Liver (tissue), 9 donors: ENCODE measurements around the gene NTN5. TPM values are rescaled to one million over a fixed set of nuclear protein-coding genes. Genes with fewer than 3 reads are reported as not detected.

Experiments
- DNase-seq: peaks from one replicate; pipeline ENCODE4 v3.0.0-alpha.2; 2017; ENCODE audit warnings: low spot score
- H3K27ac ChIP-seq, 2 donors: one replicate each; pipeline ENCODE4 v1.7.0; 2013; ENCODE audit warnings: inconsistent platforms in 2 of 2, low read length in 2 of 2, control low read depth in 1 of 2, low read depth in 1 of 2, mild to moderate bottlenecking in 1 of 2
- H3K27me3 ChIP-seq, 4 donors: one replicate each; pipeline versions ENCODE4 v1.6.1 to v1.7.0; 2013; ENCODE audit warnings: low read length in 3 of 4, inconsistent platforms in 1 of 4, mild to moderate bottlenecking in 1 of 4, moderate library complexity in 1 of 4; ENCODE audit not compliant: control insufficient read depth in 4 of 4, insufficient read depth in 4 of 4
- H3K36me3 ChIP-seq, 4 donors: one replicate each; pipeline versions ENCODE4 v1.6.1 to v1.7.0; 2013; ENCODE audit warnings: low read length in 3 of 4, mild to moderate bottlenecking in 3 of 4, low read depth in 1 of 4, moderate library complexity in 1 of 4; ENCODE audit not compliant: control insufficient read depth in 4 of 4, insufficient read depth in 3 of 4
- H3K4me1 ChIP-seq, 4 donors: one replicate each; pipeline versions ENCODE4 v1.6.1 to v1.7.0; 2013; ENCODE audit warnings: low read length in 3 of 4, mild to moderate bottlenecking in 3 of 4, moderate library complexity in 1 of 4; ENCODE audit not compliant: control insufficient read depth in 4 of 4, insufficient read depth in 4 of 4
- H3K4me3 ChIP-seq, 3 donors: one replicate each; pipeline versions ENCODE4 v1.6.1 to v1.7.0; 2013; ENCODE audit warnings: low read length in 3 of 3, control low read depth in 1 of 3, low read depth in 1 of 3, mild to moderate bottlenecking in 1 of 3
- H3K9ac ChIP-seq, 2 donors: one replicate each; pipeline ENCODE4 v1.7.0; 2013; ENCODE audit warnings: low read length in 2 of 2, mild to moderate bottlenecking in 2 of 2, moderate library complexity in 2 of 2, control low read depth in 1 of 2, low read depth in 1 of 2
- H3K9me3 ChIP-seq, 4 donors: one replicate each; pipeline versions ENCODE4 v1.6.1 to v1.7.0; 2013; ENCODE audit warnings: low read length in 3 of 4; ENCODE audit not compliant: control insufficient read depth in 4 of 4
- FOXA1 ChIP-seq: IDR thresholded peaks from 2 replicates; pipeline ENCODE4 v1.6.1; 2016; ENCODE audit warnings: antibody characterized with exemption
- FOXA2 ChIP-seq: IDR thresholded peaks from 2 replicates; pipeline ENCODE4 v1.6.1; 2016; ENCODE audit warnings: antibody characterized with exemption
- GABPA ChIP-seq, 2 donors: IDR thresholded peaks in 1 of 2; conservative IDR thresholded peaks in 1 of 2; 2 replicates each; pipeline ENCODE4 v1.6.1; 2016; ENCODE audit warnings: antibody characterized with exemption in 2 of 2, mild to moderate bottlenecking in 1 of 2, moderate library complexity in 1 of 2
- HNF4A ChIP-seq, 2 donors: conservative IDR thresholded peaks; 2 replicates each; pipeline ENCODE4 v1.6.1; 2016; ENCODE audit warnings: antibody characterized with exemption in 2 of 2, mild to moderate bottlenecking in 2 of 2
- JUND ChIP-seq, 2 donors: IDR thresholded peaks; 2 replicates each; pipeline ENCODE4 v1.6.1; 2016; ENCODE audit warnings: antibody characterized with exemption in 2 of 2
- RAD21 ChIP-seq, 2 donors: IDR thresholded peaks; 2 replicates each; pipeline ENCODE4 v1.6.1; 2016; ENCODE audit warnings: antibody characterized with exemption in 2 of 2, mild to moderate bottlenecking in 2 of 2
- RXRA ChIP-seq, 2 donors: IDR thresholded peaks; 2 replicates each; pipeline ENCODE4 v1.6.1; 2017 to 2018; ENCODE audit warnings: antibody characterized with exemption in 2 of 2, mild to moderate bottlenecking in 1 of 2
- SP1 ChIP-seq: IDR thresholded peaks from 2 replicates; pipeline ENCODE4 v1.6.1; 2018; ENCODE audit warnings: antibody characterized with exemption, mild to moderate bottlenecking
- TAF1 ChIP-seq: conservative IDR thresholded peaks from 2 replicates; pipeline ENCODE4 v1.6.1; 2016; ENCODE audit warnings: antibody characterized with exemption, mild to moderate bottlenecking
- WGBS: extraction: QIAGEN DNeasy Blood & Tissue Kit; methylation state at CpG from one replicate; pipeline ENCODE4 v1.1.7; 2013; 5-methylcytosine and 5-hydroxymethylcytosine counted together
- polyA plus RNA-seq, 2 donors: library from polyadenylated mRNA; stranded (reverse) in 1 of 2; unstranded in 1 of 2; fragments of 200-250 nt in 1 of 2; fragments of >200 nt in 1 of 2; fragmentation: Nextera tagmentation in 1 of 2; extraction: Ambion mirVana in 1 of 2; gene quantifications; one replicate each; pipeline versions ENCODE4 v1.2.1 to v1.2.3, GENCODE V29; 2013 to 2015
- total RNA-seq, 2 donors: library from RNA; depleted of rRNA; stranded (reverse); fragments of >200 nt; gene quantifications; one replicate each; pipeline ENCODE4 v1.2.3, GENCODE V29; 2014
- TF ChIP-seq, protein P1 (sequence below): fragments of 150-350 bp; IDR thresholded peaks from 2 replicates; pipeline ENCODE4 v1.5.1; 2017; ENCODE audit warnings: improper control_type of control experiment, low read depth, low read length; ENCODE audit not compliant: missing input control
- TF ChIP-seq, protein P2 (sequence below): IDR thresholded peaks from 2 replicates; pipeline ENCODE4 v1.6.1; 2016; ENCODE audit warnings: antibody characterized with exemption
- TF ChIP-seq, protein P3 (sequence below): IDR thresholded peaks from 2 replicates; pipeline ENCODE4 v1.6.1; 2016; ENCODE audit warnings: antibody characterized with exemption
- donor health status: healthy.
- donor health status: healthy.
- donor health status: healthy.
- donor health status: healthy.
- donor health status: healthy.

NTN5 gene
- total and polyA plus RNA-seq, 4 donors, result 0.08 to 0.09 TPM; not detected in 2

DNA sequence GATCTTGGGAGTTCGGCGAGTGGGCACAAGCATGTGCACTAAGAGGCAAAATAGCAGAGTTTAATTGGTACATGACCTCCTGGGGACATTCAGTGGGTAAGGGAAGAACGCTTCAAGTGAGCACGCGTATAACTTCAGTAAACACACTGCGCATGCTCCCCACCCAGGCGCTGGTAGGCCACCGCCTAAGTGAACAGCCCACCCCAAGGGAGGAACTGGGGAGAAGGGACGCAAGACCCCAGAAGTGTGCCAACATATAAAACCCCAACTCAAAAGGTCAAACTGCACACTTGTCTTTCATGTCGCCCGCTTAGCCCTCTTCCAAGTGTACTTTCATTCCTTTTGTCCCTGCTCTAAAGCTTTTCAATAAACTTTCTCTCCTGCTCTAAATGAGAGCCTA, 10.5 kb upstream of the NTN5 start:
- Histone ChIP-seq H3K27ac (no peak overlapping the region), H3K9me3 (no peaks in the 10 kb centered on the region), H3K27me3 (no peaks in the 10 kb centered on the region), H3K9ac (no peak overlapping the region), H3K36me3 (no peaks in the 10 kb centered on the region), H3K4me1 (peaks cover 4 to 8% (median 7%) of the 10 kb centered on the region in 4 donors), H3K4me3 (no peak overlapping the region)
- WGBS, result 63% methylated on average over 11 of the region's 11 CpGs
- peak; percentile 64 for DNase-seq
- TF ChIP-seq, protein P1, sequence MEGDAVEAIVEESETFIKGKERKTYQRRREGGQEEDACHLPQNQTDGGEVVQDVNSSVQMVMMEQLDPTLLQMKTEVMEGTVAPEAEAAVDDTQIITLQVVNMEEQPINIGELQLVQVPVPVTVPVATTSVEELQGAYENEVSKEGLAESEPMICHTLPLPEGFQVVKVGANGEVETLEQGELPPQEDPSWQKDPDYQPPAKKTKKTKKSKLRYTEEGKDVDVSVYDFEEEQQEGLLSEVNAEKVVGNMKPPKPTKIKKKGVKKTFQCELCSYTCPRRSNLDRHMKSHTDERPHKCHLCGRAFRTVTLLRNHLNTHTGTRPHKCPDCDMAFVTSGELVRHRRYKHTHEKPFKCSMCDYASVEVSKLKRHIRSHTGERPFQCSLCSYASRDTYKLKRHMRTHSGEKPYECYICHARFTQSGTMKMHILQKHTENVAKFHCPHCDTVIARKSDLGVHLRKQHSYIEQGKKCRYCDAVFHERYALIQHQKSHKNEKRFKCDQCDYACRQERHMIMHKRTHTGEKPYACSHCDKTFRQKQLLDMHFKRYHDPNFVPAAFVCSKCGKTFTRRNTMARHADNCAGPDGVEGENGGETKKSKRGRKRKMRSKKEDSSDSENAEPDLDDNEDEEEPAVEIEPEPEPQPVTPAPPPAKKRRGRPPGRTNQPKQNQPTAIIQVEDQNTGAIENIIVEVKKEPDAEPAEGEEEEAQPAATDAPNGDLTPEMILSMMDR, result no peak
- TF ChIP-seq HNF4A (conservative IDR thresholded peaks at IDR 0.05) (no peak), GABPA (IDR thresholded peaks at IDR 0.05 in 1 of 2, conservative IDR thresholded peaks at IDR 0.05 in 1 of 2) (no peak)
- TF ChIP-seq, protein P2, sequence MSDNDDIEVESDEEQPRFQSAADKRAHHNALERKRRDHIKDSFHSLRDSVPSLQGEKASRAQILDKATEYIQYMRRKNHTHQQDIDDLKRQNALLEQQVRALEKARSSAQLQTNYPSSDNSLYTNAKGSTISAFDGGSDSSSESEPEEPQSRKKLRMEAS, result no peak

DNA sequence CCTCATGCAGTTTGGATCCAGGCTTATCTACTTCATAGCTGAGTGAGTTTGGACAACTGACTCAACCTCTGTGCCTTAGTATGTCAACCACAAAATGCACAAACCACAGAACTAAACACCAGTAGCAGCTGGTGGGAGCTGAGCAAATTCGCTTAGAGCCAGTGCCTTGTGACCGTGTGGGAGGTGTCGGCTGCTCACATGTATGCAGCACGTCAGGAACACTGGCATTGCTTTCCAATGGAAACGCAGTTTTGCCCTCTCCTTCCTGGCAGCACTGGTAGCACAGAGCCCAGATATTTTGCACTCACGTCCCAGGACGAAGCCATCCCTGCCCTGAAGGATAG, 8.3 kb upstream of the NTN5 start:
- Histone ChIP-seq H3K4me3 (no peak overlapping the region), H3K9ac (no peak overlapping the region), H3K4me1 (peaks cover 4 to 8% (median 7%) of the 10 kb centered on the region in 4 donors), H3K27ac (no peak overlapping the region), H3K9me3 (no peaks in the 10 kb centered on the region), H3K36me3 (no peaks in the 10 kb centered on the region), H3K27me3 (no peaks in the 10 kb centered on the region)
- TF ChIP-seq FOXA2, result no peak
- TF ChIP-seq TAF1, result no peak
- TF ChIP-seq, protein P1, result no peak
- no peak for TF ChIP-seq RXRA (IDR thresholded peaks at IDR 0.05)
- no peak for TF ChIP-seq RAD21 (IDR thresholded peaks at IDR 0.05)
- TF ChIP-seq FOXA1, result no peak
- no peak for TF ChIP-seq SP1
- TF ChIP-seq, protein P2, result no peak
- no peak for TF ChIP-seq HNF4A (conservative IDR thresholded peaks at IDR 0.05)
- TF ChIP-seq, protein P3, sequence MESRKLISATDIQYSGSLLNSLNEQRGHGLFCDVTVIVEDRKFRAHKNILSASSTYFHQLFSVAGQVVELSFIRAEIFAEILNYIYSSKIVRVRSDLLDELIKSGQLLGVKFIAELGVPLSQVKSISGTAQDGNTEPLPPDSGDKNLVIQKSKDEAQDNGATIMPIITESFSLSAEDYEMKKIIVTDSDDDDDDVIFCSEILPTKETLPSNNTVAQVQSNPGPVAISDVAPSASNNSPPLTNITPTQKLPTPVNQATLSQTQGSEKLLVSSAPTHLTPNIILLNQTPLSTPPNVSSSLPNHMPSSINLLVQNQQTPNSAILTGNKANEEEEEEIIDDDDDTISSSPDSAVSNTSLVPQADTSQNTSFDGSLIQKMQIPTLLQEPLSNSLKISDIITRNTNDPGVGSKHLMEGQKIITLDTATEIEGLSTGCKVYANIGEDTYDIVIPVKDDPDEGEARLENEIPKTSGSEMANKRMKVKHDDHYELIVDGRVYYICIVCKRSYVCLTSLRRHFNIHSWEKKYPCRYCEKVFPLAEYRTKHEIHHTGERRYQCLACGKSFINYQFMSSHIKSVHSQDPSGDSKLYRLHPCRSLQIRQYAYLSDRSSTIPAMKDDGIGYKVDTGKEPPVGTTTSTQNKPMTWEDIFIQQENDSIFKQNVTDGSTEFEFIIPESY, result no peak
- TF ChIP-seq JUND (IDR thresholded peaks at IDR 0.05), result no peak
- WGBS, result 89% methylated on average over 7 of the region's 7 CpGs
- no peak for DNase-seq
